ENCODE data around the gene APOL6. TPM values are rescaled to one million over a fixed set of nuclear protein-coding genes. Genes with fewer than 3 reads are reported as not detected.
A peak's percentile ranks its signal among the peaks of the same experiment; 100 is the strongest.

APOL6 gene
- total and polyA plus RNA-seq, 9 of the 15 experiments (the other 6 are each of a cell fraction or from before 2014, with no cell fraction given), result 0.29 to 1.2 (median 0.70) TPM

- no TSS peak for BruUV-seq (replicated peaks)
- ChIA-PET POLR2A (no interaction called here), CTCF (ENCODE audit: low intra/inter-chr PET ratio) (interaction anchor here (1.2 kb wide), 1 partner anchor 498 kb away, joined by 4 read pairs; no protein-coding TSS in a partner anchor)
- FAIRE-seq, result no peak
- Histone ChIP-seq H3K4me1 (replicated peaks in 1 of 2; ENCODE audit: control insufficient read depth in 2 of 2, insufficient read depth in 2 of 2, low read length in 2 of 2) (peaks cover 0 to 7% of the 10 kb centered on the region in 2 experiments; a peak in 2 of 5 replicates), H3K4me3 (no peak overlapping the region), H3K4me2 (ENCODE audit: insufficient read depth, low read length) (no peak overlapping the region), H4K20me1 (replicated peaks; ENCODE audit: control insufficient read depth, insufficient read depth, low read length) (no peaks in the 10 kb centered on the region), H3K9me1 (ENCODE audit: control insufficient read depth, insufficient read depth, low read length) (no peaks in the 10 kb centered on the region), H3K9me3 (replicated peaks; ENCODE audit: control insufficient read depth, insufficient read depth, low read depth, low read length) (no peaks in the 10 kb centered on the region), H3K9ac (ENCODE audit: insufficient read depth in 1 of 2, low read depth in 2 of 2, low read length in 2 of 2) (no peak overlapping the region), H3K36me3 (ENCODE audit: control insufficient read depth, insufficient read depth, low read length) (no peaks in the 10 kb centered on the region), H3K27ac (ENCODE audit: extremely low read depth, low read depth, low read length) (no peak overlapping the region), H2AFZ (ENCODE audit: low read depth, low read length) (no peak overlapping the region), H3K27me3 (ENCODE audit: control insufficient read depth in 2 of 2, insufficient read depth in 2 of 2, low read length in 2 of 2) (peaks cover 0 to 3% of the 10 kb centered on the region in 2 experiments; a peak in 1 of 5 replicates), H3K79me2 (ENCODE audit: control insufficient read depth, insufficient read depth, low read length) (no peaks in the 10 kb centered on the region)
- ATAC-seq, result no peak
- in situ Hi-C loops (cut with MboI) (loop anchor here (10.0 kb wide), 1 partner anchor 299 kb away; no protein-coding TSS in a partner anchor), intact Hi-C loops (cut with micrococcal nuclease) (loop anchor here (2.0 kb wide), 1 partner anchor 499 kb away; no protein-coding TSS in a partner anchor)
- DNase-seq (ENCODE audit: extremely low read depth in 1 of 4, low spot score in 3 of 4), result no peak
- WGBS (ENCODE audit: insufficient coverage, low coverage, missing lambda C conversion rate), result 8% methylated on average over 9 of the region's 10 CpGs
- TF ChIP-seq TCF7 (IDR thresholded peaks at IDR 0.05; ENCODE audit: borderline replicate concordance) (no peak), GTF2E2 (tag; IDR thresholded peaks at IDR 0.05) (no peak), HCFC1 (IDR thresholded peaks at IDR 0.05; ENCODE audit: low read depth, low read length) (peak; percentile 57), NFYB (IDR thresholded peaks at IDR 0.05; ENCODE audit: extremely low read depth, insufficient read length) (no peak), JUN (IDR thresholded peaks at IDR 0.05; ENCODE audit: borderline replicate concordance, low read depth, low read length) (no peak), JUN (CRISPR knock-in tag; IDR thresholded peaks at IDR 0.05; ENCODE audit: borderline replicate concordance) (no peak), HMBOX1 (IDR thresholded peaks at IDR 0.05) (no peak), RBM25 (IDR thresholded peaks at IDR 0.05; ENCODE audit: low read depth, low read length, severe bottlenecking) (peak; percentile 84), SUPT5H (IDR thresholded peaks at IDR 0.05) (no peak), XRCC3 (IDR thresholded peaks at IDR 0.05) (no peak), SIN3A (IDR thresholded peaks at IDR 0.05; ENCODE audit: borderline replicate concordance in 2 of 2, control insufficient read depth in 1 of 2, low read depth in 2 of 2, low read length in 2 of 2) (no peak), MECOM (CRISPR knock-in tag; IDR thresholded peaks at IDR 0.05) (no peak), TEAD2 (tag; IDR thresholded peaks at IDR 0.05) (no peak), DNMT1 (IDR thresholded peaks at IDR 0.05) (no peak), ARID2 (IDR thresholded peaks at IDR 0.05) (no peak), THAP7 (CRISPR knock-in tag; IDR thresholded peaks at IDR 0.05) (no peak), HDAC8 (tag; IDR thresholded peaks at IDR 0.05) (no peak), ELK1 (CRISPR knock-in tag; IDR thresholded peaks at IDR 0.05) (no peak), NRF1 (conservative IDR thresholded peaks at IDR 0.05 in 1 of 2, IDR thresholded peaks at IDR 0.05 in 1 of 2) (0 out of 4 replicates have a peak, but pooled peaks of 1 of the 2 experiments have one; percentile 10), TFAP4 (CRISPR knock-in tag; IDR thresholded peaks at IDR 0.05; ENCODE audit: borderline replicate concordance) (no peak)
Measured at GRCh38 chr22:35625763-35626432, 22.3 kb upstream of the APOL6 start.
